K562 (cell line): Measurements from ENCODE around the gene ADCYAP1R1.

Experiments used
- BDP1 ChIP-seq: IDR thresholded peaks from 3 replicates; pipeline ENCODE4 v1.6.1; 2011; ENCODE audit not compliant: insufficient read length, insufficient read depth
- DACH1 ChIP-seq: fragments of 450-650 bp; IDR thresholded peaks from 2 replicates; pipeline ENCODE4 v1.6.1; 2018; ENCODE audit not compliant: partially characterized antibody
- ELF1 ChIP-seq: fragments of 200-800 bp; sonication (Bioruptor generic); IDR thresholded peaks from 2 replicates; pipeline ENCODE4 v1.6.1; 2016; ENCODE audit warnings: missing genetic modification characterization, missing compliant biosample characterization
- ELF4 ChIP-seq: fragments of 450-650 bp; formaldehyde crosslinking; IDR thresholded peaks from 2 replicates; pipeline ENCODE4 v1.4.0; 2022; ENCODE audit warnings: missing genetic modification characterization
- JUND ChIP-seq, 2 experiments: IDR thresholded peaks; 2 replicates in 1 of 2; 3 replicates in 1 of 2; pipeline ENCODE4 v1.6.1; 2011; ENCODE audit warnings: borderline replicate concordance in 2 of 2, low read depth in 2 of 2, low read length in 2 of 2, improper control_type of control experiment in 1 of 2, missing biosample characterization in 1 of 2, missing genetic modification characterization in 1 of 2, missing genetic modification reagents in 1 of 2
- KDM1A ChIP-seq, 2 experiments: fragments of 450-650 bp; IDR thresholded peaks; 2 replicates each; pipeline ENCODE4 v1.6.1; 2016; ENCODE audit warnings: mild to moderate bottlenecking in 2 of 2
- SPI1 ChIP-seq: IDR thresholded peaks from 2 replicates; pipeline ENCODE4 v1.6.1; 2011; ENCODE audit warnings: low read depth, low read length, control low read depth, borderline replicate concordance
- SREBF2 ChIP-seq: sonication (generic); formaldehyde crosslinking; IDR thresholded peaks from 2 replicates; pipeline ENCODE4 v1.4.0; 2020; ENCODE audit warnings: mild to moderate bottlenecking, missing genetic modification reagents
- TF ChIP-seq, protein P1 (sequence below): sonication (generic); formaldehyde crosslinking; IDR thresholded peaks from 2 replicates; pipeline ENCODE4 v1.8.0; 2022; ENCODE audit warnings: mild to moderate bottlenecking, missing genetic modification reagents

DNA sequence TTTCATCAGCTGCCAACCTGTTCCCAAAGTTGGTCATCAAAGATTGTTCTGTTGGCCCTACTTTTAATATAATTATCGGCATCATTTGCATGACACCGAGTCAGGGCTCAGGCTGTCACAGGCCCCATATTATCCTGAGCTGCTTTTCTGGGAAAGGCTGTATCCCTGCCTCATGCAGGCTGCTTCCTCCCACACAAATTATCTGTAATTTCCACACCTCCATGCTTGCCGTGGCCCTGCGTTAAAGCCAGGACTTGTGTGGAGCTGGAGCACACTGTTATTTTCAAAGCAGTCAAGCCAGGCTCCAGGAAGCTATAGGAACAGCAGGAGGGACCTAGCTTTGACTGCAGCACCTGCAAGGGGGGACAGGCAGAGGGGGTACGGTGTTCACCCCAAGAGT lies 5.4 kb upstream of the ADCYAP1R1 start:
- TF ChIP-seq ELF4 (no peak), DACH1 (no peak), KDM1A (IDR thresholded peaks at IDR 0.05) (no peak), SREBF2 (CRISPR knock-in tag) (no peak), SPI1 (no peak), ELF1 (tag) (no peak), BDP1 (no peak), JUND (IDR thresholded peaks at IDR 0.05; ENCODE audit: borderline replicate concordance, low read depth, low read length) (no peak), JUND (tag; IDR thresholded peaks at IDR 0.05; ENCODE audit: borderline replicate concordance, low read depth, low read length) (no peak)
- TF ChIP-seq, protein P1, sequence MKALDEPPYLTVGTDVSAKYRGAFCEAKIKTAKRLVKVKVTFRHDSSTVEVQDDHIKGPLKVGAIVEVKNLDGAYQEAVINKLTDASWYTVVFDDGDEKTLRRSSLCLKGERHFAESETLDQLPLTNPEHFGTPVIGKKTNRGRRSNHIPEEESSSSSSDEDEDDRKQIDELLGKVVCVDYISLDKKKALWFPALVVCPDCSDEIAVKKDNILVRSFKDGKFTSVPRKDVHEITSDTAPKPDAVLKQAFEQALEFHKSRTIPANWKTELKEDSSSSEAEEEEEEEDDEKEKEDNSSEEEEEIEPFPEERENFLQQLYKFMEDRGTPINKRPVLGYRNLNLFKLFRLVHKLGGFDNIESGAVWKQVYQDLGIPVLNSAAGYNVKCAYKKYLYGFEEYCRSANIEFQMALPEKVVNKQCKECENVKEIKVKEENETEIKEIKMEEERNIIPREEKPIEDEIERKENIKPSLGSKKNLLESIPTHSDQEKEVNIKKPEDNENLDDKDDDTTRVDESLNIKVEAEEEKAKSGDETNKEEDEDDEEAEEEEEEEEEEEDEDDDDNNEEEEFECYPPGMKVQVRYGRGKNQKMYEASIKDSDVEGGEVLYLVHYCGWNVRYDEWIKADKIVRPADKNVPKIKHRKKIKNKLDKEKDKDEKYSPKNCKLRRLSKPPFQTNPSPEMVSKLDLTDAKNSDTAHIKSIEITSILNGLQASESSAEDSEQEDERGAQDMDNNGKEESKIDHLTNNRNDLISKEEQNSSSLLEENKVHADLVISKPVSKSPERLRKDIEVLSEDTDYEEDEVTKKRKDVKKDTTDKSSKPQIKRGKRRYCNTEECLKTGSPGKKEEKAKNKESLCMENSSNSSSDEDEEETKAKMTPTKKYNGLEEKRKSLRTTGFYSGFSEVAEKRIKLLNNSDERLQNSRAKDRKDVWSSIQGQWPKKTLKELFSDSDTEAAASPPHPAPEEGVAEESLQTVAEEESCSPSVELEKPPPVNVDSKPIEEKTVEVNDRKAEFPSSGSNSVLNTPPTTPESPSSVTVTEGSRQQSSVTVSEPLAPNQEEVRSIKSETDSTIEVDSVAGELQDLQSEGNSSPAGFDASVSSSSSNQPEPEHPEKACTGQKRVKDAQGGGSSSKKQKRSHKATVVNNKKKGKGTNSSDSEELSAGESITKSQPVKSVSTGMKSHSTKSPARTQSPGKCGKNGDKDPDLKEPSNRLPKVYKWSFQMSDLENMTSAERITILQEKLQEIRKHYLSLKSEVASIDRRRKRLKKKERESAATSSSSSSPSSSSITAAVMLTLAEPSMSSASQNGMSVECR (CRISPR knock-in tag) = no peak
